ENCODE measurements around the gene KCNH6.

KCNH6 gene

DNA sequence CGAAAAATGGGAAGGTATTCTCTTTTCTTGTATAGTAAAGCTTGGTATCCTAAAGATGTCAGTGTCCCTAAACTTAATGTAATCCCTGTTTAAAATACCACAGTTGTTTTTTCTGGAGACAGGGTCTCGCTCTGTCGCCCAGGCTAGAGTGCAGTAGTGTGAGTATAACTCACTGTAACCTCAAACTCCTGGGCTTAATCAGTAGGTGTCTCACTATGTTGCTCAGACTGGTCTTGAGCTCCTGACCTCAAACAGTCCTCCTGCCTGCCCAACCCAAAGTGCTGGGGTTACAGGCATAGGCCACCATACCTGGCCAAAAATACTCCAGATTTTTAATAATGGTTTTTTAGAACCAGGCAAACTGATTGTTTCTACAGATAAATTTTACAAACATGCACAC is 35.3 kb downstream of the KCNH6 start:
- Mint-ChIP-seq H3K4me3 (no peak overlapping the region), H3K9me3 (no peaks in the 10 kb centered on the region), H3K36me3 (ENCODE audit: low read depth) (peaks cover 33% of the 10 kb centered on the region), H3K4me1 (ENCODE audit: low read depth) (peaks cover 34% of the 10 kb centered on the region), H3K27me3 (ENCODE audit: low read depth) (no peaks in the 10 kb centered on the region), H3K27ac (no peak overlapping the region)
- no peak for DNase-seq (ENCODE audit: low spot score)

DNA sequence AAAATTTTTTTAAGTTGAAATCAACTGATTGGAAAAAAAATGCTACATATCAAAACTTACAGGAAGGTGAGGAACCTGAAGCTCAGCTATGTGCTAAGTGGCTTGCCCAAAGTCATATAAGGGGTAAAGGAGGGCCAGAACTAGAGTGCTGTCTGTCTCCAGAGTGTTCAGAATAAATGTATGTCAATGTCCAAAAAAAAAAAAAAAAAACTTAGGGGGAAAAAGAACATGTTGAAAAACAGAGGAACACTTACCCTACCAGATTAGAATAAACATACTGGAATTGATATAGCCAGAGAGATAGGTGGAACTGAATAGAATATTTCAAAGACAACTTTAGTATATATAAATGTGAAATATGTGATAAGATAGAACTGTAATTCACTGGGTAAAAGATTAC is 38.7 kb downstream of the KCNH6 start:
- H3K36me3 Mint-ChIP-seq (ENCODE audit: low read depth): peaks cover 13% of the 10 kb centered on the region
- H3K27me3 Mint-ChIP-seq (ENCODE audit: low read depth): no peaks in the 10 kb centered on the region
- no peak overlapping the region for H3K4me3 Mint-ChIP-seq
- H3K27ac Mint-ChIP-seq: no peak overlapping the region
- no peak for DNase-seq (ENCODE audit: low spot score)
- H3K4me1 Mint-ChIP-seq (ENCODE audit: low read depth): peaks cover 16% of the 10 kb centered on the region
- no peaks in the 10 kb centered on the region for H3K9me3 Mint-ChIP-seq

DNA sequence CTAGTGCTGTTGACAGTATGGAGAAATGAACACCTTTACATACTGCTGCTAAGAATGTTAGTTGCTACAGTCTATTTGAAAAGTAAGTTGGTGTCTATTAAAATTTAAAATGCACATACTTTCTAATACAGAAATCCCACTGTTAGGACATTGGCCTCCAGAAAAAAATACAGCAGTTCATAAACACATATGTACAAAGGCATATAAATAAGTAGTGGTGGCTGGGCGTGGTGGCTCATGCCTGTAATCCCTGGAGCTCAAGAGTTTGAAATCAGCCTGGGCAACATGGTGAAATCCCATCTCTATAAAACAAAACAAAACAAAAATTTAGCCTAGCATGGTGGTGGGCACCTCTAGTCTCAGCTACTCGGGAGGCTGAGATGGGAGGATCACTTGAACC is 40.2 kb downstream of the KCNH6 start:
- Mint-ChIP-seq H3K36me3 (ENCODE audit: low read depth) (peaks cover 3% of the 10 kb centered on the region), H3K9me3 (no peaks in the 10 kb centered on the region), H3K27ac (no peak overlapping the region), H3K4me1 (ENCODE audit: low read depth) (peaks cover 10% of the 10 kb centered on the region), H3K4me3 (no peak overlapping the region), H3K27me3 (ENCODE audit: low read depth) (no peaks in the 10 kb centered on the region)
- DNase-seq (ENCODE audit: low spot score): no peak

DNA sequence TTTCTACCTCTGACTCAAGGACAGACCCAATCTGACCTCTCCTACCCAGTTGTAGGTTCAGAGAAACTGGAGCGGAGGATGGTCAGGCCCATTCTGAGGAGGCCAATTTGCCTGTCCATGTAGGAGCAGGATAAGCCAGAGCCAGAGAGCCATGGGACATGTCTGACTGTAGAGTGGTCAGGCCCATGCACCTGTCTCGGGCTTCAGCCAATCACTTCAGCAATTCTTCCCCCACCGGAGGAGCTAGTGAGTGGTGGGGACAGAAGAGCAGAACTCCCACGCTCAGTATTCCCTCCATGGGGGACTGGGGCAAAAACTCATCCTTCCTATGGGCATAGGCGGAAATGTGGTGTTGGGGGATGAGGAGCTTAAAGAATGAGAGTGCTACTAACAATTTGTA is 41.4 kb downstream of the KCNH6 start:
- no peak overlapping the region for H3K27ac Mint-ChIP-seq
- DNase-seq (ENCODE audit: low spot score): no peak
- no peak overlapping the region for H3K4me3 Mint-ChIP-seq
- H3K4me1 Mint-ChIP-seq (ENCODE audit: low read depth): peaks cover 12% of the 10 kb centered on the region
- no peaks in the 10 kb centered on the region for H3K9me3 Mint-ChIP-seq
- H3K36me3 Mint-ChIP-seq (ENCODE audit: low read depth): peaks cover 8% of the 10 kb centered on the region
- no peaks in the 10 kb centered on the region for H3K27me3 Mint-ChIP-seq (ENCODE audit: low read depth)

DNA sequence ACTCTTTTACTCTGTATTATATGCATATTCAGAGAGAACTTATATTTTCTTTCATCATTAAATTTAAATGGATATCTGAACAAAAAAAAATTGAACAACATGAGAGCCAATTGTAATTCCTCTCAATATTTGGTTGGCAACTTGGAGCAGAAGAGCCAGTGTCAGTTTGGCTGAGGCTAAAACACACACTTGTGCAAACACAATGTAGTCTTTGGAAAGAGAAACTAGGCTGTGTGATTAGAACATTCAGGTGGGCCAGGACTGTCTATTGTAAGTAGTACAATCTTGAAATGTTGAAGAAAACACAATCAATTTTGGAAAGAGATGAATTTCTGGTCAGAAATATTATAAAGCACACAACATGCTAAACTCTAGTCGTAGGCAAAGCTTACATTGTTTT is 44.1 kb downstream of the KCNH6 start:
- Mint-ChIP-seq H3K27ac (no peak overlapping the region), H3K4me1 (ENCODE audit: low read depth) (peaks cover 16% of the 10 kb centered on the region), H3K27me3 (ENCODE audit: low read depth) (no peaks in the 10 kb centered on the region), H3K9me3 (no peaks in the 10 kb centered on the region), H3K4me3 (no peak overlapping the region), H3K36me3 (ENCODE audit: low read depth) (peaks cover 11% of the 10 kb centered on the region)
- no peak for DNase-seq (ENCODE audit: low spot score)

DNA sequence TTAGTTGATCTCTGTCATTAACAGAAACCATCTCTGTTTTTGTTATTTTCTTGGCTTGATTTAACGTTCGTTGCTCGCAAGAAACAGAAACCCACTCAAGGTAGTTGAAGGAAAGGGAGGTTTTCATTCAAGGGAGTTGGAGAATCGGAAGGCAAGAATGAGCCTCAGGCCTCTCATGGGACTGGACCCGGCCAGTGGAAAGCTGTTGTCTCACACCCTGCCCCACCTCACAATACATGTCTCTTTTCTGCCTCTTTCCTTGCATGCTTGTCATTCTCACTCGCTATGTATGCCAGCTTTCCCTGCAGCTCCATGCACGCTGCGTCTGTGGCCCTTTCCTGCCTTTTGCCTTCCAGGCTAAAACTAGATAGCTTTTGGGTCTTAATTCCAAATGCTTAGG is 45.4 kb downstream of the KCNH6 start:
- no peak overlapping the region for H3K27ac Mint-ChIP-seq
- DNase-seq (ENCODE audit: low spot score): no peak
- peaks cover 11% of the 10 kb centered on the region for H3K36me3 Mint-ChIP-seq (ENCODE audit: low read depth)
- H3K4me1 Mint-ChIP-seq (ENCODE audit: low read depth): peaks cover 11% of the 10 kb centered on the region
- no peaks in the 10 kb centered on the region for H3K27me3 Mint-ChIP-seq (ENCODE audit: low read depth)
- no peaks in the 10 kb centered on the region for H3K9me3 Mint-ChIP-seq
- H3K4me3 Mint-ChIP-seq: no peak overlapping the region

DNA sequence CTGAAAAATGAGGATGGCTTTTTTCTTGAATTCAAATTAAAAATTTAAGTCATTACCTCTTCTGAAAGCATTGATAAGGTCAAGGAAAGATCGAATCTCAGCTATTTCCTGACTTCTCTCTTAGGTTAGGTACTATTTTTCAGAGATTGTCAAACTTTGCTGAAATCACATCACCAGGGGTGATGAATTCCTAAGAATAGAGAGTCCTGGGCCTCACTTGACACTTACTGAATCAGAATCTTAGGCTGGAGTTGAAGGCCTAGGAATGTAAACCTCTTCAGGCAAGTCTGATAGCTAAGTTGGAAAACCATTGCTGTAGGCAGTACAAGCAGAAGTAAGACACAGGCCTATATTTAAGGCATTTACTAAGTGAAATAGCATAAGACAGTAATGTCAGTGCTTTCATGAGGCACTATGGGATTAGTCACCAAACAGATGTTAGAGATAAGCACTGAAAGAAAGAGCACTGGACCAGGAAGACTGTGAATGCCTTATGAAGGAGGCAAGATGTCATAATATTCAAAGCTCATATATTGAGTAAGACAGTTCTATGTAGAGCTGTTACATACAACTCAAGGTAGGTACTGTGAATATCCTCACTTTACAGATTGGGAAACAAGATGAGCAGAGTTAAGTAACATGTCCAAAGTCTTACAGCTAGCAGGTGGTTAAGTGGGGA is 48.6 kb downstream of the KCNH6 start:
- H3K27ac Mint-ChIP-seq: no peak overlapping the region
- DNase-seq (ENCODE audit: low spot score): no peak
- no peak overlapping the region for H3K4me3 Mint-ChIP-seq
- H3K4me1 Mint-ChIP-seq (ENCODE audit: low read depth): peaks cover 13% of the 10 kb centered on the region
- H3K9me3 Mint-ChIP-seq: no peaks in the 10 kb centered on the region
- H3K36me3 Mint-ChIP-seq (ENCODE audit: low read depth): peaks cover 11% of the 10 kb centered on the region
- H3K27me3 Mint-ChIP-seq (ENCODE audit: low read depth): no peaks in the 10 kb centered on the region

DNA sequence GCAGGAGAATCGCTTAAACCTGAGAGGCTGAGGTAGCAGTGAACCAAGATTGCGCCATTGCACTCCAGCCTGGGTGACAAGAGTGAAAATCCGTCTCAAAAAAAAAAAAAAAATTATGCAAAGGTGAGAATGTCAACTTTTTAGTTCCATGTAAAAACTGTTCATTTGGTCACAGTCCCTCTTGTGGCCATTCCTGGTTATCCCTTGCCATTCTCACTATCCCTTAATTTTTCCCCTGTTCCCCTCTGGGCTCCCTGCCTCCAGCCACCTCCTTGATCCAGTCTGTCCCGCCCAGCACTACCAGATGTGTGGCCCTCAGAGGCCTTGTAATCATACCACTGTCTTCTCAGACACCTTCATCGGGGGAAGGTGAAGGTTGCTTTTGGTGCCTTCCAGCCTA is 50.5 kb downstream of the KCNH6 start:
- Mint-ChIP-seq H3K9me3 (no peaks in the 10 kb centered on the region), H3K27ac (no peak overlapping the region), H3K27me3 (ENCODE audit: low read depth) (no peaks in the 10 kb centered on the region), H3K4me1 (ENCODE audit: low read depth) (peaks cover 11% of the 10 kb centered on the region), H3K4me3 (no peak overlapping the region), H3K36me3 (ENCODE audit: low read depth) (peaks cover 12% of the 10 kb centered on the region)
- DNase-seq (ENCODE audit: low spot score): no peak

DNA sequence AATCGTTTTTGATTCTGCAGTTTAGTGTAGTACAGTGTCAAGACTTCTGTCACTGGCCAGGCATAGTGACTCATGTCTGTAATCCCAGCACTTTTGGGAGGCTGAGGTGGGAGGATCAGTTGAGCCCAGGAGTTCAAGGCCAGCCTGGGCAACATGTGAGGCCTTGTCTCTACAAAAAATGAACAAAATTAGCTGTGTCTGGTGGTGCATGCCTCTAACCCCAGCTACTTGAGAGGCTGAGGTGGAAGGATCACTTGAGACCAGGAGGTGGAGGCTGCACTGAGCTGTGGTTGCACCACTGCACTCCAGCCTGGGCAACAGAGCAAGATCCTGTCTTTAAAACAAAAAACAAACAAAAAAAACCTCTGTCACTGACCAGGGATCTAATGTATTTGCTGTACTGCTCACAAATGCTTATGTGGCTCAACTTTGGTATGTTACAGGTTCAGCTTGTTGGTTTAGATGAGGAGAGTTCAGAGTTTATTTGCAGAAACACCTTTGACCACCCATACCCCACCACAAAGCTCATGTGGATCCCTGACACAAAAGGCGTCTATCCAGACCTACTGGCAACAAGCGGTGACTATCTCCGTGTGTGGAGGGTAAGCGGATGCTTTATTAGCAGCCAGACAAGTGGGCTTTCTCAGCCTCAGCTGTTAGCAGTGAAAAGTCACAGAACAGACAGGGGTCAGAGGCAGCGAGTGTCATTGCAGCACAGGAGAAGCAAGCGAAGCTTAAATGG is 55.0 kb downstream of the KCNH6 start:
- H3K36me3 Mint-ChIP-seq (ENCODE audit: low read depth): peaks cover 34% of the 10 kb centered on the region
- H3K27ac Mint-ChIP-seq: no peak overlapping the region
- no peak overlapping the region for H3K4me3 Mint-ChIP-seq
- H3K27me3 Mint-ChIP-seq (ENCODE audit: low read depth): no peaks in the 10 kb centered on the region
- H3K9me3 Mint-ChIP-seq: no peaks in the 10 kb centered on the region
- peaks cover 4% of the 10 kb centered on the region for H3K4me1 Mint-ChIP-seq (ENCODE audit: low read depth)
- DNase-seq (ENCODE audit: low spot score): no peak

DNA sequence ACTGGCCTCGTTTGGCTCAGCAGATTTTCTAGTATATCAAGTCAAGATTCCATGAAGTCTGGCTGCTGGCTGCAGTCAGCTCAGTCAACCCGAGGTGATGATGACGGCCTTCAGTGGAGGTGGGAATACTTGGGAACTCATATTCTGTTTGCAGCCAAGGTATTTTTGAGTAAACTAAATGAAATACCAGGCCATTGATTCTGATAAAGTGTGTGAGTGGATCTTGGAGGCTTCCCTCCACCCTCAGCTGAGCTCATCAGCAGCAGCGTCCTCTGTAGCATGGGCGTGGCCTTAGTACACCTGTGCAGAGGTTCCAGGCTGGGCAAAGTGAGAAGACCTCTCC is 55.6 kb downstream of the KCNH6 start:
- H3K36me3 Mint-ChIP-seq (ENCODE audit: low read depth): peaks cover 39% of the 10 kb centered on the region
- H3K9me3 Mint-ChIP-seq: no peaks in the 10 kb centered on the region
- no peak overlapping the region for H3K27ac Mint-ChIP-seq
- H3K27me3 Mint-ChIP-seq (ENCODE audit: low read depth): no peaks in the 10 kb centered on the region
- H3K4me3 Mint-ChIP-seq: no peak overlapping the region
- no peak for DNase-seq (ENCODE audit: low spot score)
- H3K4me1 Mint-ChIP-seq (ENCODE audit: low read depth): peaks cover 4% of the 10 kb centered on the region

DNA sequence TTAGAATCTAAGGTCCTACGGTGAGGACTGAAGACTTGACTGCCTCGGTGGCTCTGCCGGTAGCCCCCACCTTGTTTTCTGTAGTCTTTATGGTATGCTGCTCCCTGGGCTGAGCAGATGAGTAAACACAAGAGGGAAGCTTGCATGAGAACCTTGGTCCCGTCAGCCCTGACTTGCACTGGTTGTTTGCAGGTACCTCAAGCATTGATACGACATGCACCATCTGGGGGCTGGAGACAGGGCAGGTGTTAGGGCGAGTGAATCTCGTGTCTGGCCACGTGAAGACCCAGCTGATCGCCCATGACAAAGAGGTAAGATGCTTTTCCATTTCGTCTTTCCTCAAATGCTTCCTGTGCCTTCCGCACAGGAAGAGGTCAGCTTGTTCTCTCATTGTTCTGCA is 56.5 kb downstream of the KCNH6 start:
- Mint-ChIP-seq H3K9me3 (no peaks in the 10 kb centered on the region), H3K4me3 (no peak overlapping the region), H3K27ac (no peak overlapping the region), H3K27me3 (ENCODE audit: low read depth) (no peaks in the 10 kb centered on the region), H3K36me3 (ENCODE audit: low read depth) (peaks cover 41% of the 10 kb centered on the region), H3K4me1 (ENCODE audit: low read depth) (peaks cover 4% of the 10 kb centered on the region)
- DNase-seq (ENCODE audit: low spot score): no peak

DNA sequence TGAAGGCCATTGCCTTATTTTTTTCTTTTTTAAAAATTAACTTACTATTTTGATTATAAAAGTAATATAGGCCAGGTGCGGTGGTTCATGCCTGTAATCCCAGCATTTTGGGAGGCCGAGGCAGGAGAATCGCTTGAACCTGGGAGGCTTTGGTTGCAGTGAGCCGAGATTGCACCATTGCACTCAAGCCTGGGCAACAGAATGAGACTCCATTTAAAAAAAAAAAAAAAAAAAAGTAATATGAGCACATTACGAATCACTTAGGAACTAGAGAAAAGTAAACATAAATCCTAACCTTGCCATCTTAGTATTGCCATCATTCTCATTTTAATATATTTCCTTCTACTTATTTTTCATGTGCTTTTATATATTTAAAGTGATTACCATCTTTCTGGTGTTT is 64.6 kb downstream of the KCNH6 start:
- H3K4me3 Mint-ChIP-seq: no peak overlapping the region

DNA sequence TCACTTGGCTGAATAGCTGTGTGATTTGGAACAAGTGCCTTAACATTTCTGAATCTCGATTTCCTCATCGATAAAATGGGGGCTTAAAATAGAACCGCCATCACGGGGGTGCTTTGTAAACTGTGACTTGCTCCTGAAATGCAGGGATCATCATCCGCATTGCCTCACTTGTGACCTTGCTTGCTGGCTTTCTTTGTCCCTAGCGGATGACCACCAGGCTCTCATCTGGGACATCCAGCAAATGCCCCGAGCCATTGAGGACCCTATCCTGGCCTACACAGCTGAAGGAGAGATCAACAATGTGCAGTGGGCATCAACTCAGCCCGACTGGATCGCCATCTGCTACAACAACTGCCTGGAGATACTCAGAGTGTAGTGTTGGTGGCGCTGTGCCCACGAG is 65.6 kb downstream of the KCNH6 start:
- no peaks in the 10 kb centered on the region for H3K27me3 Mint-ChIP-seq (ENCODE audit: low read depth)
- H3K9me3 Mint-ChIP-seq: no peaks in the 10 kb centered on the region
- H3K36me3 Mint-ChIP-seq (ENCODE audit: low read depth): peaks cover 51% of the 10 kb centered on the region
- H3K4me1 Mint-ChIP-seq (ENCODE audit: low read depth): peaks cover 10% of the 10 kb centered on the region
- H3K27ac Mint-ChIP-seq: no peak overlapping the region
- no peak overlapping the region for H3K4me3 Mint-ChIP-seq
- DNase-seq (ENCODE audit: low spot score): no peak

More for the DNA sequence above, 64.6 kb downstream of the KCNH6 start:
- peaks cover 60% of the 10 kb centered on the region for H3K36me3 Mint-ChIP-seq (ENCODE audit: low read depth)
- H3K27me3 Mint-ChIP-seq (ENCODE audit: low read depth): no peaks in the 10 kb centered on the region
- H3K9me3 Mint-ChIP-seq: no peaks in the 10 kb centered on the region
- peaks cover 10% of the 10 kb centered on the region for H3K4me1 Mint-ChIP-seq (ENCODE audit: low read depth)
- DNase-seq (ENCODE audit: low spot score): no peak
- no peak overlapping the region for H3K27ac Mint-ChIP-seq

DNA sequence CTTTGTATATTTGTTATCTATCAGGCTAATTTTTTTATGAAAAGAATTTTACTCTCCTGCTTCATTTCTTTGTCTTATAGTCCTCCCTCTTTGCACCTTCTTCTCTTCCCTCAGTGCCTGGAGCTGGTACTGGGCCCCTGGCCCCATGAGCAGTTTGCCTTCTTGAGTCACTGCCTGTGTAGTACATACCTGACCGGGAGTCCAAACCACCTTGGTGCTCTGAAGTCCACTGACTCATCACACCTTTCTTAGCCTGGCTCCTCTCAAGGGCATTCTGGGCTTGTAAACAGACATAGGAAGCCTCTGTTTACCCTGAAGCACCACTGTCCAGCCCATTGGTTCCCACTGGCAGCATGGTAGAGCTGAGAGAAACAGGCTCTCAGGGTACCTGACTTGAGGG is 66.5 kb downstream of the KCNH6 start:
- no peak overlapping the region for H3K27ac Mint-ChIP-seq
- no peak overlapping the region for H3K4me3 Mint-ChIP-seq
- H3K36me3 Mint-ChIP-seq (ENCODE audit: low read depth): peaks cover 49% of the 10 kb centered on the region
- peaks cover 10% of the 10 kb centered on the region for H3K4me1 Mint-ChIP-seq (ENCODE audit: low read depth)
- H3K9me3 Mint-ChIP-seq: no peaks in the 10 kb centered on the region
- no peak for DNase-seq (ENCODE audit: low spot score)
- H3K27me3 Mint-ChIP-seq (ENCODE audit: low read depth): no peaks in the 10 kb centered on the region

DNA sequence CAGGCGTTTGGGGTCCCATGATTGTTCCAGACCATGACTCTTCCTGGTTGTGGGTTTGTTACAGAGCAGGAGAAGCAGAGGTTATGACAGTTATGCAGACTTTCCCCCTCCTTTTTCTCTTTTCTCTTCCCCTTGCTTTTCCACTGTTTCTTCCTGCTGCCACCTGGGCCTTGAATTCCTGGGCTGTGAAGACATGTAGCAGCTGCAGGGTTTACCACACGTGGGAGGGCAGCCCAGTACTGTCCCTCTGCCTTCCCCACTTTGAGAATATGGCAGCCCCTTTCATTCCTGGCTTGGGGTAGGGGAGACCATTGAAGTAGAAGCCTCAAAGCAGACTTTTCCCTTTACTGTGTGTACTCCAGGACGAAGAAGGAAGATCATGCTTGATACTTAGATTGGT is 69.6 kb downstream of the KCNH6 start:
- no peak for DNase-seq (ENCODE audit: low spot score)
- H3K36me3 Mint-ChIP-seq (ENCODE audit: low read depth): peaks cover 36% of the 10 kb centered on the region
- peaks cover 12% of the 10 kb centered on the region for H3K4me1 Mint-ChIP-seq (ENCODE audit: low read depth)
- H3K4me3 Mint-ChIP-seq: no peak overlapping the region
- no peaks in the 10 kb centered on the region for H3K9me3 Mint-ChIP-seq
- no peaks in the 10 kb centered on the region for H3K27me3 Mint-ChIP-seq (ENCODE audit: low read depth)
- no peak overlapping the region for H3K27ac Mint-ChIP-seq

Data from T-helper 2 cell treated with Interferon-gamma antibody and Interleukin-4, amounts not matched to agents 5 μg/mL and 100 μg/mL, for 36 hours (primary cell).